ENCODE results near the gene LRRTM3. TPM values are rescaled to one million over a fixed set of nuclear protein-coding genes. Genes with fewer than 3 reads are reported as not detected.

Gene LRRTM3
- total and polyA plus RNA-seq, 11 donors = not detected

DNA sequence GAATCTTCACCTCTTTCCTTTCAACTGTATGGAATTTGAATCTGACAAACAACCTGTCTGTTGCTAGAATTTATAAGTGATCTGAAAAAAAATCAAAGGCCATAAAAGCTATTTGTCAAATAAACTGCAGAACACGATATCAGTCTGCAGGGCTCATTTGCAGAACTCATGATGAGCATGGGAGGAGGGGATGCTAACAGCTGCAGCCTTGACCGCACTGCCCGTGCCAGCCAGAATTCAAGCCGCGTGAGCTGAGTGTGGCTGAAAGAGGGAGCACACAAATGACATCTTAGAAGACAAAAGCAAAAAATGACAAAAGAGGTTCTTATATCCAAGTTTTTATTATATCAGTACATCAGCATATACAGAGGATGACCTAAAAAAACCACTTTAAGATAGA is 15.7 kb downstream of the LRRTM3 start:
- H3K9me3 ChIP-seq = peaks cover 0 to 3% (median 0%) of the 10 kb centered on the region in 12 donors
- no peak overlapping the region for H3K4me3 ChIP-seq
- no peaks in the 10 kb centered on the region for H3K27me3 ChIP-seq
- no peaks in the 10 kb centered on the region for H3K4me1 ChIP-seq
- no peaks in the 10 kb centered on the region for H3K36me3 ChIP-seq
- 64 to 76% (median 68%) methylated on average over 5 of the region's 5 CpGs for WGBS, 4 donors
- H3K27ac ChIP-seq = no peak overlapping the region
- ATAC-seq (no peak), DNase-seq (no peak)
- intact Hi-C loops (cut with DNase I) = loop anchor here in 1 of 10 donors (10.0 kb wide), 1 partner anchor 833 kb away; no protein-coding TSS in a partner anchor
- TF ChIP-seq, protein P1, sequence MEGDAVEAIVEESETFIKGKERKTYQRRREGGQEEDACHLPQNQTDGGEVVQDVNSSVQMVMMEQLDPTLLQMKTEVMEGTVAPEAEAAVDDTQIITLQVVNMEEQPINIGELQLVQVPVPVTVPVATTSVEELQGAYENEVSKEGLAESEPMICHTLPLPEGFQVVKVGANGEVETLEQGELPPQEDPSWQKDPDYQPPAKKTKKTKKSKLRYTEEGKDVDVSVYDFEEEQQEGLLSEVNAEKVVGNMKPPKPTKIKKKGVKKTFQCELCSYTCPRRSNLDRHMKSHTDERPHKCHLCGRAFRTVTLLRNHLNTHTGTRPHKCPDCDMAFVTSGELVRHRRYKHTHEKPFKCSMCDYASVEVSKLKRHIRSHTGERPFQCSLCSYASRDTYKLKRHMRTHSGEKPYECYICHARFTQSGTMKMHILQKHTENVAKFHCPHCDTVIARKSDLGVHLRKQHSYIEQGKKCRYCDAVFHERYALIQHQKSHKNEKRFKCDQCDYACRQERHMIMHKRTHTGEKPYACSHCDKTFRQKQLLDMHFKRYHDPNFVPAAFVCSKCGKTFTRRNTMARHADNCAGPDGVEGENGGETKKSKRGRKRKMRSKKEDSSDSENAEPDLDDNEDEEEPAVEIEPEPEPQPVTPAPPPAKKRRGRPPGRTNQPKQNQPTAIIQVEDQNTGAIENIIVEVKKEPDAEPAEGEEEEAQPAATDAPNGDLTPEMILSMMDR (IDR thresholded peaks at IDR 0.05) = no peak
- TF ChIP-seq POLR2A (IDR thresholded peaks at IDR 0.05) = no peak

DNA sequence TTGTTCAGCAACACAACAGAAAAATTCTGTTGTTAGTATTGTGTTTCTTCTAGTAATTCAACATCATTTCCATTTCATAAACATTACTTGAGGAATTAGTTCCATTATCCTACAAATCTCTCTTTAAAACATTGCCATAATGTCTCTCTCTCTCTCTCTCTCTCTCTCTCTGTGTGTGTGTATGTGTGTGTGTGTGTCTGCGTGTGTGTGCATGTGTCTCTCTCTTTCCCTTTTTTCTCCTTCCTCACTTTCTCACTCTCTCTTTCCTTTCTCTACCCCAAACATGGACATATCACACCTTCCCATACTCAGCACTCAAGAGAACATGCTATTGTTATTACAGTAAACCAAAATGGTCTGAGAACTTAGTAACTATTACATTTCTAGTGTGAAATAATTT is 16.6 kb downstream of the LRRTM3 start:
- H3K4me1 ChIP-seq = no peaks in the 10 kb centered on the region
- 81 to 97% (median 89%) methylated on average over 1 of the region's 1 CpG for WGBS, 4 donors
- DNase-seq (no peak), ATAC-seq (no peak)
- H3K27me3 ChIP-seq = no peaks in the 10 kb centered on the region
- H3K36me3 ChIP-seq = no peaks in the 10 kb centered on the region
- H3K4me3 ChIP-seq = no peak overlapping the region
- peaks cover 0 to 3% (median 0%) of the 10 kb centered on the region in 12 donors for H3K9me3 ChIP-seq
- intact Hi-C loops (cut with DNase I) = loop anchor here in 1 of 10 donors (10.0 kb wide), 1 partner anchor 832 kb away; no protein-coding TSS in a partner anchor
- TF ChIP-seq, protein P1 (IDR thresholded peaks at IDR 0.05) = no peak
- TF ChIP-seq POLR2A (IDR thresholded peaks at IDR 0.05) = no peak
- H3K27ac ChIP-seq = no peak overlapping the region

DNA sequence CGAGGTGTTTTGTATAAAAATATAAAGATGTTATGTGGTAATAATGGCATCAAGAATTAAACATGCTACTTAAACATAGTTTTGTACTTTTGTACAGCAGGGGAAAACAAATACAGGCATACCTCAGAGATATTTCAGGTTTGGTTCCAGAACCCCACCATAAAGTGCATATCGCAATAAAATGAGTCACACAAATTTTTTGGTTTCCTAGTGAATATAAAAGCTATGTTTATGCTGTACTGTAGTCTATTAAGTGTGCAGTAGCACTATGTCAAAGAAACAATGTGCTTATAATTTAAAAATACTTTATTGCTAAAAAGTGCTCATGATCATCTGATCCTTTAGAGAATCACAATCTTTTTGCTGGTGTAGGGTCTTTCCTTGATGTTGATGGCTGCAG is 17.8 kb downstream of the LRRTM3 start:
- TF ChIP-seq, protein P1 (IDR thresholded peaks at IDR 0.05) = no peak
- no peak for TF ChIP-seq POLR2A (IDR thresholded peaks at IDR 0.05)
- Histone ChIP-seq H3K9me3 (peaks cover 0 to 3% (median 0%) of the 10 kb centered on the region in 12 donors), H3K4me3 (no peak overlapping the region), H3K27me3 (no peaks in the 10 kb centered on the region), H3K36me3 (no peaks in the 10 kb centered on the region), H3K4me1 (no peaks in the 10 kb centered on the region), H3K27ac (no peak overlapping the region)
- DNase-seq = no peak
- intact Hi-C loops (cut with DNase I) = loop anchor here in 1 of 10 donors (10.0 kb wide), 1 partner anchor 831 kb away; no protein-coding TSS in a partner anchor
- ATAC-seq = no peak
- WGBS, 4 donors = 86 to 94% (median 93%) methylated on average over 2 of the region's 2 CpGs

DNA sequence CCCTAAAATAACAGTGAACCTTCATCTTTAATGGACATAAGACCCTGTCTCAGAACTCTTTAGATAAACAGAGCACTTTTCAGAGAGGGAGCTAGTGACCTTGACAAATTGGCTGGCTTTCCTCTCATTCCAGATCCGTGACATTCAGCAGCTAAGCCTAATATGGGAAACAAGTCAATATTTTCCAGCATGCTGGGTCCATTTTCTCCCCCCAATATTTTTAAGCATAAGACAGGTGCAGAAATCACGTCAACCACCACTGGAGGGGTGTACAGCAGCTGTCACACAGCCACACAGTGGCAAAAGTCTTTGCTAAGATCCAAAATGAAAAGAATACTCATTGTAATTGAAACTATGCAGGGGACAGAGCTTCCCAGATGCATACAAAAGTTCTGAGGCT is 26.1 kb downstream of the LRRTM3 start:
- 32 to 56% (median 40%) methylated on average over 2 of the region's 2 CpGs for WGBS, 4 donors
- DNase-seq (no peak), ATAC-seq (peak in 2 of 4 donors; percentile 27 to 32)
- Histone ChIP-seq H3K4me1 (peaks cover 0 to 9% (median 0%) of the 10 kb centered on the region in 12 donors), H3K9me3 (no peaks in the 10 kb centered on the region), H3K27me3 (no peaks in the 10 kb centered on the region), H3K4me3 (no peak overlapping the region), H3K27ac (no peak overlapping the region), H3K36me3 (no peaks in the 10 kb centered on the region)
- intact Hi-C loops (cut with DNase I) = loop anchor here in 2 of 10 donors (10.0 kb wide), 2 partner anchors 553 to 563 kb away; no protein-coding TSS in a partner anchor
- no peak for TF ChIP-seq POLR2A (IDR thresholded peaks at IDR 0.05)
- TF ChIP-seq, protein P1 (IDR thresholded peaks at IDR 0.05) = no peak

Measured in heart left ventricle (tissue), 16 donors.